WTC11 (cell line): Measurements from ENCODE around the gene CCR3. TPM values are rescaled to one million over a fixed set of nuclear protein-coding genes. Genes with fewer than 3 reads are reported as not detected.

Experiments used
- ATAC-seq: fragments of 200-7000 bp; cut with Tn5 transposase; 2 replicates; pipeline ENCODE4 v1.10.0; 2021; ENCODE audit warnings: mild to moderate bottlenecking, moderate library complexity
- CTCF ChIA-PET: fragments of 300-600 bp; sonication (Branson Sonifier 250); formaldehyde crosslinking; loops from one replicate; lab custom pipeline; 2021; ENCODE audit warnings: antibody characterized with exemption; lab: Charles Lee
- POLR2A ChIA-PET: fragments of 350-600 bp; sonication (Branson Sonifier 250); formaldehyde crosslinking; loops from one replicate; lab custom pipeline; 2021; ENCODE audit warnings: antibody characterized with exemption; lab: Charles Lee
- DNase-seq: peaks from one replicate; pipeline ENCODE4 v3.0.0; 2021; ENCODE audit warnings: low spot score
- H3K27ac Mint-ChIP-seq: 2 replicates; pipeline ENCODE4 v1.8.0; 2021; ENCODE audit warnings: mixed read lengths
- H3K27me3 Mint-ChIP-seq: 2 replicates; pipeline ENCODE4 v1.8.0; 2021; ENCODE audit warnings: low read depth, mild to moderate bottlenecking, moderate library complexity, mixed read lengths
- H3K36me3 Mint-ChIP-seq: 2 replicates; pipeline ENCODE4 v1.8.0; 2021; ENCODE audit warnings: mixed read lengths
- H3K4me1 Mint-ChIP-seq: 2 replicates; pipeline ENCODE4 v1.8.0; 2022; ENCODE audit warnings: mixed read lengths
- H3K4me3 Mint-ChIP-seq: 2 replicates; pipeline ENCODE4 v1.8.0; 2021; ENCODE audit warnings: mild to moderate bottlenecking, moderate library complexity, mixed read lengths
- H3K9me3 Mint-ChIP-seq: 2 replicates; pipeline ENCODE4 v1.8.0; 2021; ENCODE audit warnings: mixed read lengths
- AR ChIP-seq: fragments of 250-450 bp; sonication (Bioruptor Pico); IDR thresholded peaks from 2 replicates; pipeline ENCODE4 v1.9.0; 2021; ENCODE audit warnings: mild to moderate bottlenecking
- ARID4B ChIP-seq: sonication (generic); formaldehyde crosslinking; IDR thresholded peaks from 2 replicates; pipeline ENCODE4 v1.8.0; 2023; ENCODE audit warnings: missing genetic modification reagents, mild to moderate bottlenecking, borderline replicate concordance
- E2F4 ChIP-seq: sonication (generic); formaldehyde crosslinking; IDR thresholded peaks from 2 replicates; pipeline ENCODE4 v1.8.1; 2022; ENCODE audit warnings: low read depth, mild to moderate bottlenecking, moderate library complexity, missing genetic modification reagents, borderline replicate concordance
- GTF2I ChIP-seq: fragments of 250-450 bp; sonication (Bioruptor Pico); conservative IDR thresholded peaks from 2 replicates; pipeline ENCODE4 v1.4.0; 2021; ENCODE audit warnings: mild to moderate bottlenecking
- HMGXB4 ChIP-seq: sonication (generic); formaldehyde crosslinking; IDR thresholded peaks from 2 replicates; pipeline ENCODE4 v1.8.1; 2023; ENCODE audit warnings: mild to moderate bottlenecking, moderate library complexity, missing genetic modification reagents
- IRF1 ChIP-seq: sonication (generic); formaldehyde crosslinking; IDR thresholded peaks from 2 replicates; pipeline ENCODE4 v1.8.0; 2023; ENCODE audit warnings: missing genetic modification reagents
- NFYB ChIP-seq: sonication (generic); formaldehyde crosslinking; conservative IDR thresholded peaks from 2 replicates; pipeline ENCODE4 v1.8.0; 2022; ENCODE audit warnings: low read depth, missing genetic modification reagents
- PRRX2 ChIP-seq: fragments of 250-450 bp; sonication (Bioruptor Pico); IDR thresholded peaks from 2 replicates; pipeline ENCODE4 v1.8.0; 2021; ENCODE audit warnings: mild to moderate bottlenecking
- RELA ChIP-seq: sonication (generic); formaldehyde crosslinking; IDR thresholded peaks from 2 replicates; pipeline ENCODE4 v1.8.1; 2022; ENCODE audit warnings: missing genetic modification reagents, mild to moderate bottlenecking, borderline replicate concordance
- SMAD3 ChIP-seq: sonication (generic); formaldehyde crosslinking; IDR thresholded peaks from 2 replicates; pipeline ENCODE4 v1.8.0; 2022; ENCODE audit warnings: missing genetic modification reagents, mild to moderate bottlenecking, borderline replicate concordance
- TP53 ChIP-seq: sonication (generic); formaldehyde crosslinking; IDR thresholded peaks from 2 replicates; pipeline ENCODE4 v1.8.1; 2023; ENCODE audit warnings: mild to moderate bottlenecking, missing genetic modification reagents
- ZNF121 ChIP-seq: sonication (generic); formaldehyde crosslinking; IDR thresholded peaks from 2 replicates; pipeline ENCODE4 v1.8.0; 2023; ENCODE audit warnings: missing genetic modification reagents
- ZNF138 ChIP-seq: sonication (generic); formaldehyde crosslinking; conservative IDR thresholded peaks from 2 replicates; pipeline ENCODE4 v1.8.1; 2022; ENCODE audit warnings: mild to moderate bottlenecking, moderate library complexity, missing genetic modification reagents
- ZNF425 ChIP-seq: fragments of 250-450 bp; sonication (Bioruptor Pico); conservative IDR thresholded peaks from 2 replicates; pipeline ENCODE4 v1.9.0; 2021; ENCODE audit warnings: mild to moderate bottlenecking
- ZSCAN18 ChIP-seq: fragments of 250-450 bp; sonication (Bioruptor Pico); IDR thresholded peaks from 2 replicates; pipeline ENCODE4 v2.1.2; 2022; ENCODE audit warnings: mild to moderate bottlenecking, moderate library complexity
- total RNA-seq: library from RNA; stranded (reverse); gene quantifications from 3 replicates; pipeline ENCODE4 v1.2.3, GENCODE V29; 2021

Gene CCR3
- total RNA-seq, 1 experiment from 2014 or later: not detected

GRCh38 chr3:46264002-46264401, 21.7 kb downstream of the CCR3 start (continued):
- TF ChIP-seq E2F4 (CRISPR knock-in tag) (no peak), IRF1 (CRISPR knock-in tag) (no peak), ZSCAN18 (no peak), ARID4B (CRISPR knock-in tag) (no peak)
- TF ChIP-seq, all 79 proteins: peak for 0

- Mint-ChIP-seq H3K36me3 (no peaks in the 10 kb centered on the region), H3K27me3 (peaks cover 4% of the 10 kb centered on the region; the same call in 1 of the 2 replicates), H3K4me3 (no peak overlapping the region), H3K4me1 (peaks cover 12% of the 10 kb centered on the region), H3K9me3 (peaks cover 22% of the 10 kb centered on the region), H3K27ac (no peak overlapping the region)
- ATAC-seq (no peak), DNase-seq (no peak)
- CTCF ChIA-PET: interaction anchor here (1.4 to 2.2 kb wide), 2 partner anchors 10 to 102 kb away, joined by 4 to 12 read pairs; no protein-coding TSS in a partner anchor
- TF ChIP-seq NFYB (CRISPR knock-in tag) (no peak), RELA (CRISPR knock-in tag) (no peak), ZNF138 (CRISPR knock-in tag) (no peak), GTF2I (CRISPR knock-in tag) (no peak), ZSCAN18 (no peak)
- POLR2A ChIA-PET: no interaction called here
Observed at GRCh38 chr3:46266598-46266997, 24.3 kb downstream of the CCR3 start.

GRCh38 chr3:46269556-46269955, 27.3 kb downstream of the CCR3 start:
- Mint-ChIP-seq H3K4me3 (no peak overlapping the region), H3K27ac (no peak overlapping the region), H3K36me3 (no peaks in the 10 kb centered on the region), H3K4me1 (peaks cover 3% of the 10 kb centered on the region), H3K9me3 (peaks cover 16% of the 10 kb centered on the region), H3K27me3 (peaks cover 13% of the 10 kb centered on the region)
- DNase-seq (no peak), ATAC-seq (no peak)
- CTCF ChIA-PET: interaction anchor here (1.0 kb wide), 1 partner anchor 109 kb away, joined by 5 read pairs; no protein-coding TSS in a partner anchor
- POLR2A ChIA-PET: no interaction called here
- TF ChIP-seq SMAD3 (CRISPR knock-in tag): no peak
- no peak for TF ChIP-seq AR (CRISPR knock-in tag)
- TF ChIP-seq ZNF425 (CRISPR knock-in tag): no peak
- TF ChIP-seq PRRX2 (CRISPR knock-in tag): no peak
- no peak for TF ChIP-seq HMGXB4 (CRISPR knock-in tag)
- no peak for TF ChIP-seq TP53
- TF ChIP-seq ZNF121 (CRISPR knock-in tag): no peak
